ENCODE results near the gene LCP1.

Gene LCP1

DNA sequence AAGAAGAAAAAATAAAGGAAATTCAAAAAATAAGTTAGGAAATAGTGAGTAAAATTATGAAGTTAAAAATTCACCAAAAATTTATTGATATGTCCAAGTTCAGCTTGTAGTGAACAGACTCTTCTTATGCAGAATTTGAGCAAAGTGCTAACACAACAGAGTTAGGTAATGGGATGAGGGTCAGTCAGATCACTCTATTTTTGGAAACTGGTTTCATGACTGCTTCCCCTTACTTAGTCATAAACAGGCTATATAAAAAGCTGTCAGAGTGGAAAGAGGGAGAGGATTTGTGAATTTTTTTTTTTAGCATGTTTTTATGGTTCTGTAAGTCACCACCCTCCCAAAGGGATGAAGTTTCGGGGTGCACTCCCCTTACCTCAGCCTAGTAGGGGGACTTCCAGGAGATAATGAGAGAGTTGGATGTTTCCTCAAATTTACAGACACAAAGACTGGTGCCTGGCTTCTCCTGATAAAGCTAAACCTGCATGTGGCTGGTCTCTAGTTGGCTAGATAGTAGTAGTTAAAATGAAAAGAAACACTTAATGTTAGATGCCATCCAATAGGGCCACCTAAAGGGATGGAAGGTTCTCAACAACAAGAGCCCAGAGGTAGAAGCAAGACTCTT, 81.7 kb downstream of the LCP1 start:
- DNase-seq (ENCODE audit: low spot score), result no peak

GRCh38 chr13:46097663-46098062, 84.3 kb downstream of the LCP1 start:
- no peak for DNase-seq (ENCODE audit: low spot score)

DNA sequence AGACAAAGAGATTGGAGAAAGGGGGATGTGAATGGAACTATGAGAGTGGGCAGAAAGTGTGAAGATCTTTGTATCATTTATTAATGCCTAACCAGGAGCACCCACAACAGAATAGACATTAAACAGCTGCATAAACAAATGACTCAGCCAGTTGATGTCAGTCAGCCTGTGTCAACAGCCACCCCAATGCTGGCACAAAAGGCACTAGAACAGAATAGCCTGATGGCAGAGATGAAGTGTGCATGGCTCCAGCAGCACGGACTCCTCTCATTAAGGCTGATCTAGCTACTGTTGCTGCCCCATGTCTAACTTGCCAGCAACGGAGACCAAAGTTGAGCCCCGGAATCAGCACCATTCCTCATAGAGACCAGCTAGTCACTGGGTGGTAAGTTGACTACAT, 85.0 kb downstream of the LCP1 start:
- DNase-seq (ENCODE audit: low spot score), result no peak

DNA sequence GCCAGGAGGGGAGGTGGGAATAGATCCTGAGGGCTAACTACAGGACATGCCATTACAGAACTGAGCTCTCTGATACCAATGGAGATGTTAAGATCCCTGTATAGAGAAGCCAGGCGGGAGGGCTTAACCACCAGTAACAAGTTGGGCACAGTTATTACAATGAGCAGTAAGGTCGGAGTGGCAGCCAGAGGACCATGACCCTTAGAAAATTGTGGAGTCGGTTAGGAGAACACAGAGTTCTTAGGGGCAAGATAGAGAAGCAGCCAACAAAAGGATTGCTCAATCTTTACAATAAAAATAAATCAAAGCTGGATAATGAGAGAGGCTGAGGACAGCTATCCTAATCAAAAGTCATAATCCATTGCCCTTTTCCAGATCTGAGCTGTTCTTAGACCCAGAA, 87.5 kb downstream of the LCP1 start:
- no peak for DNase-seq (ENCODE audit: low spot score)

DNA sequence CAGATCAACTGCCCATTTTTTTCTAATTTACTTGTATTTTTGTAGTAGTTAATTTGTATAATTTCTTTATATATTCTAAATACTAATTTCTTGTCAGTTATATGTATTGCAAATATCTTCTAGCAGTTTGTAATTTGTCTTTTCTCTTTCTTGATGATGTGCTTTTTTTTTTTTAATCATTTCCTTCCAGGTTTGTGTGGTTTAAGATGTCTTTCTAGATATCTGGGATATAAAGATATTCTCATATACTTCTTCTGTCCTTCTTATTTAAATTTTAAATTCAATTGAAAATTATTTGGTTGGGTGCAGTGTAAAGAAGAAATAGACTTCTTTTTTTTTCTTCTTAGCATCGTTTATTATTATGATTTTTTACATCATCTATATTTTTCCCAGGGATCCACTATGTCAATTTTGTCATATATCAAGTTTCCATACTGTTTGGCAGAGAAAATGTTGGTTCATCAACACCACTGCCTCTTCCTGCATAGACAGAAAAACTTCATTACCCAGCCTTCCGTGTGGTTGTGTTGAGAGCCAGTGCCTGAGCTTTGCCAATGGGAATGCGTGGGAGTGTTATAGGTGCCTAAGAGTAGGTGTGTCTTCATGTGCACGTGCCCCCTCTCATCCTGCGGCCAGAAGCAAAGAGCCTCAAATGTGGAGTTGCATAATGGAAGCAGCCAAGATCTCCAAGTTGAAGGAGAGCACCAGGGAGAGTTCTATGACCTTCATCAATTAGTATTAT, 93.0 kb downstream of the LCP1 start:
- DNase-seq (ENCODE audit: low spot score), result no peak

GRCh38 chr13:46087481-46087880, 94.5 kb downstream of the LCP1 start:
- no peak for DNase-seq (ENCODE audit: low spot score)

DNA sequence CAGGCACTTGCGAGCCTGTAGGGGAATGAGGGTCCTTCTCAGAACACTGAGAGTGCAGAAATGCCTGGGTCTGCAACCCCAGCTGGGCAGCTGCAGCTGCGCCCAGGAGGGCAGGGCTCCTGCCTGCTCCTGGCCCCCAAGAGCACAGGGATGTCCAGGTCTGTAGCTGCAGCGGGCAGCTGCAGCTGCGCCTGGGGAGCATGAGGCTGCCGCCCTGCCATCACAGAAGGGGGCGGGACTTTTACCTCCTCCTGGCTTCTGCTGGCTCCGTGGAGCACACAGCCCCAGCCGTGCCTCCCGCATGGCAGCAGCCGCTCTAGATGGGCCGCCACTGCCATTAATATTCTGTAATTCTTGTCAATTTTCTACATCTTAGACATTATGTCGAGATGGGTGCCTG, 95.0 kb downstream of the LCP1 start:
- DNase-seq (ENCODE audit: low spot score), result no peak

GRCh38 chr13:46086421-46086922, 95.5 kb downstream of the LCP1 start:
- DNase-seq (ENCODE audit: low spot score), result no peak

GRCh38 chr13:46085737-46086136, 96.2 kb downstream of the LCP1 start:
- no peak for DNase-seq (ENCODE audit: low spot score)

DNA sequence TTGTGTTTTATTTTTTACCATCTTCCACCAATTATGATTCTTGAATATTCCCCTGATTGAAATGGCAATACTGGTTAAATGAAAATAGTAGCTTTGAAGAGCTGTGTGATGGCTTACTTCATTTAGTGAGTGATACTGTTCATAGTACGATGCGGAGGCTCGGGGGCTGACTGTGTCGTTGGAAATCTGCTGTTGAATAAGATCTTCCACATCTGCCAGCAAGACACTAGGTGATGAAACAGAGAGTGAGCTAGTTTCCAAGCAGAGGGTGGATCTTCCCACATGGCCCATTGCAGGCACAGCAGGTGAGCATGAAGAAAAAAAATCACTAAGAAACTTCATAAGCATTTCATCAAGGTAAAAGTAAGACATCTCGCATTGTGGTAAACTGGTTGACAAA, 99.7 kb downstream of the LCP1 start:
- DNase-seq (ENCODE audit: low spot score), result no peak

GRCh38 chr13:46079770-46080169, 102.2 kb downstream of the LCP1 start:
- no peak for DNase-seq (ENCODE audit: low spot score)

- DNase-seq (ENCODE audit: low spot score), result no peak
Measured at GRCh38 chr13:46077265-46077664, 104.7 kb downstream of the LCP1 start.

DNA sequence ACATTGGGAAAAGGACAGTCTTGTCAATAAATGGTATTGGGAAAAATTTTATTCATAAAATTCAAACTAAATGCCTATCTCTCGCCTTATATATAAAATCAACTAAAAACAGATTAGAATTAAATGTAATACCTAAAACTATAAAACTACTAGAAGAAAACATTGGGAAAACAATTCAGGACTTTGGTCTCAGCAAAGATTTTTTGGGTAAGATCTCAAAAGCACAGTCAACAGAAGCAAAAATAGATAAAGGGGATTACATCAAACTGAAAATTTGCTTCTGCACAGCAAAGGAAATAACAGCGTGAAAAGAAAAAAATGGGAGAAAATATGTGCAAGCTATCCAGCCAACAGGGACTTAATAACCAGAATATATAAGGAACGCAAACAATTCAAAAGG, 105.2 kb downstream of the LCP1 start:
- no peak for DNase-seq (ENCODE audit: low spot score)

All from cerebellar cortex (tissue), 1 donor.